HCT116 (cell line): Measurements from ENCODE around the gene ZNF524. TPM values are rescaled to one million over a fixed set of nuclear protein-coding genes. Genes with fewer than 3 reads are reported as not detected.

Experiments
- ATAC-seq: fragments of 200-7000 bp; cut with Tn5 transposase; 2 replicates; pipeline ENCODE4 v1.9.1; 2020; ENCODE audit warnings: mild to moderate bottlenecking, moderate library complexity
- BruUV-seq: library from RNA; stranded (reverse); fragments of 400-500 nt; replicated peaks from 2 replicates; lab custom pipeline; 2021; lab: Mats Ljungman, UMichigan
- CTCF ChIA-PET: fragments of 300-600 bp; sonication (Branson Sonifier 250); formaldehyde crosslinking; loops from one replicate; lab custom pipeline; 2021; ENCODE audit warnings: antibody characterized with exemption; lab: Charles Lee
- POLR2A ChIA-PET: fragments of 300-600, 350-600 bp; sonication (Branson Sonifier 250); formaldehyde crosslinking; loops from one replicate; lab custom pipeline; 2021; ENCODE audit warnings: antibody characterized with exemption; lab: Charles Lee
- RAD21 ChIA-PET, 2 experiments: fragments of 300-600 bp; sonication (Branson Sonifier 250); formaldehyde crosslinking; loops; one replicate each; lab custom pipeline; 2023; ENCODE audit warnings: low total read pairs in 2 of 2; ENCODE audit not compliant: uncharacterized antibody in 2 of 2, unreplicated experiment in 2 of 2, low non-redundant PET in 1 of 2; lab: Charles Lee
- DNase-seq: peaks from one replicate; pipeline ENCODE4 v3.0.0-alpha.2; 2010; ENCODE audit warnings: low read depth, low spot score
- H2AFZ ChIP-seq: fragments of 200-600 bp; shearing (Covaris generic), sonication (generic); 2 replicates; pipeline ENCODE4 v1.6.1; 2017; ENCODE audit warnings: low read depth, mixed run types, mixed read lengths, antibody characterized with exemption, low read length; ENCODE audit not compliant: poor library complexity, severe bottlenecking
- H3K27ac ChIP-seq: 2 replicates; pipeline ENCODE4 v1.5.1; 2012; ENCODE audit warnings: low read depth, low read length
- H3K27me3 ChIP-seq: fragments of 200-600 bp; sonication (generic); 2 replicates; pipeline ENCODE4 v1.6.1; 2016; ENCODE audit warnings: mixed run types, low read length, mixed read lengths; ENCODE audit not compliant: insufficient read depth
- H3K36me3 ChIP-seq, 2 experiments: fragments of 200-500 bp in 1 of 2; fragments of 200-600 bp in 1 of 2; sonication (Bioruptor generic) in 1 of 2; sonication (generic) in 1 of 2; 2 replicates each; pipeline versions ENCODE4 v1.5.1 to v1.6.1; 2014 to 2016; ENCODE audit warnings: low read length in 2 of 2, inconsistent platforms in 1 of 2, mixed read lengths in 1 of 2, mixed run types in 1 of 2; ENCODE audit not compliant: insufficient read depth in 2 of 2, control insufficient read depth in 1 of 2
- H3K4me1 ChIP-seq, 2 experiments: fragments of 200-600 bp in 1 of 2; sonication (generic) in 1 of 2; 2 replicates each; pipeline versions ENCODE4 v1.5.1 to v1.6.1; 2012 to 2017; ENCODE audit warnings: low read length in 2 of 2, inconsistent platforms in 1 of 2, mild to moderate bottlenecking in 1 of 2, mixed read lengths in 1 of 2, mixed run types in 1 of 2, moderate library complexity in 1 of 2; ENCODE audit not compliant: insufficient read depth in 2 of 2, control insufficient read depth in 1 of 2
- H3K4me2 ChIP-seq: fragments of 200-600 bp; sonication (generic); 2 replicates; pipeline ENCODE4 v1.6.1; 2017; ENCODE audit warnings: mixed run types, low read length, mixed read lengths
- H3K4me3 ChIP-seq, 2 experiments: fragments of 200-600 bp in 1 of 2; sonication (generic) in 1 of 2; replicated peaks in 1 of 2; 2 replicates each; pipeline ENCODE4 v1.5.1; 2011 to 2016; ENCODE audit warnings: low read length in 2 of 2, control low read depth in 1 of 2, low read depth in 1 of 2, mild to moderate bottlenecking in 1 of 2, mixed read lengths in 1 of 2, mixed run types in 1 of 2
- H3K79me2 ChIP-seq: fragments of 200-600 bp; sonication (generic); 2 replicates; pipeline ENCODE4 v1.6.1; 2017; ENCODE audit warnings: mild to moderate bottlenecking, mixed run types, low read length, moderate library complexity, mixed read lengths; ENCODE audit not compliant: insufficient read depth
- H3K9ac ChIP-seq: fragments of 200-600 bp; sonication (generic); 2 replicates; pipeline ENCODE4 v1.6.1; 2016; ENCODE audit warnings: low read length, mixed read lengths
- H3K9me2 ChIP-seq: fragments of 200-600 bp; sonication (generic), shearing (Covaris generic); 2 replicates; pipeline ENCODE4 v1.6.1; 2017; ENCODE audit warnings: mixed run types, mild to moderate bottlenecking, moderate library complexity; ENCODE audit not compliant: insufficient read depth
- H3K9me3 ChIP-seq, 2 experiments: fragments of 200-500 bp in 1 of 2; fragments of 200-600 bp in 1 of 2; sonication (Bioruptor generic) in 1 of 2; sonication (generic) in 1 of 2; 2 replicates each; pipeline ENCODE4 v1.6.1; 2014 to 2017; ENCODE audit warnings: low read length in 2 of 2, mixed read lengths in 2 of 2, inconsistent platforms in 1 of 2, low read depth in 1 of 2, mild to moderate bottlenecking in 1 of 2, mixed run types in 1 of 2, moderate library complexity in 1 of 2; ENCODE audit not compliant: control insufficient read depth in 1 of 2, insufficient read depth in 1 of 2
- H4K20me1 ChIP-seq: fragments of 200-600 bp; sonication (generic), shearing (Covaris generic); 2 replicates; pipeline ENCODE4 v1.6.1; 2017; ENCODE audit warnings: mixed run types, mild to moderate bottlenecking, moderate library complexity; ENCODE audit not compliant: insufficient read depth
- CBX3 ChIP-seq: IDR thresholded peaks from 2 replicates; pipeline ENCODE4 v1.6.1; 2012; ENCODE audit warnings: low read depth
- CEBPB ChIP-seq: IDR thresholded peaks from 2 replicates; pipeline ENCODE4 v1.6.1; 2012; ENCODE audit warnings: low read depth
- EGR1 ChIP-seq: IDR thresholded peaks from 2 replicates; pipeline ENCODE4 v1.6.1; 2012; ENCODE audit warnings: low read depth
- JUND ChIP-seq: IDR thresholded peaks from 2 replicates; pipeline ENCODE4 v1.6.1; 2012
- POLR2A ChIP-seq: IDR thresholded peaks from 2 replicates; pipeline ENCODE4 v1.7.0; 2011; ENCODE audit warnings: borderline replicate concordance; ENCODE audit not compliant: insufficient read depth, insufficient read length; ENCODE audit errors: extremely low read depth
- RAD21 ChIP-seq: IDR thresholded peaks from 2 replicates; pipeline ENCODE4 v1.6.1; 2012; ENCODE audit warnings: low read depth, mild to moderate bottlenecking
- SIN3A ChIP-seq: IDR thresholded peaks from 2 replicates; pipeline ENCODE4 v1.6.1; 2012; ENCODE audit warnings: low read depth
- SP1 ChIP-seq: IDR thresholded peaks from 2 replicates; pipeline ENCODE4 v1.6.1; 2012; ENCODE audit warnings: low read depth
- ZFX ChIP-seq: fragments of 450-650 bp; IDR thresholded peaks from 2 replicates; pipeline ENCODE4 v1.6.1; 2017
- intact Hi-C: fragments of 100-400 bp; cut with micrococcal nuclease; formaldehyde crosslinking; loops from 2 replicates; pipeline ENCODE4 v1.10.0; 2022
- total RNA-seq: library from RNA; stranded (reverse); gene quantifications from one replicate; pipeline ENCODE4 v1.2.1, GENCODE V29; 2021; ENCODE audit not compliant: unreplicated experiment
- TF ChIP-seq, protein P1 (sequence below), 3 experiments: fragments of 200-600 bp in 1 of 3; sonication (generic) in 1 of 3; IDR thresholded peaks in 2 of 3; conservative IDR thresholded peaks in 1 of 3; 2 replicates each; pipeline ENCODE4 v1.5.1; 2012 to 2017; ENCODE audit warnings: low read depth in 2 of 3, low read length in 2 of 3, antibody characterized with exemption in 1 of 3, borderline replicate concordance in 1 of 3, control low read depth in 1 of 3, mild to moderate bottlenecking in 1 of 3, mixed read lengths in 1 of 3, mixed run types in 1 of 3, moderate library complexity in 1 of 3; ENCODE audit not compliant: insufficient read depth in 1 of 3
- TF ChIP-seq, protein P2 (sequence below): IDR thresholded peaks from 2 replicates; pipeline ENCODE4 v1.6.1; 2012; ENCODE audit warnings: low read depth
- TF ChIP-seq, protein P3 (sequence below): IDR thresholded peaks from 2 replicates; pipeline ENCODE4 v1.6.1; 2012

ZNF524 gene
- total RNA-seq, 1 experiment from 2014 or later, result 17.2 TPM

DNA sequence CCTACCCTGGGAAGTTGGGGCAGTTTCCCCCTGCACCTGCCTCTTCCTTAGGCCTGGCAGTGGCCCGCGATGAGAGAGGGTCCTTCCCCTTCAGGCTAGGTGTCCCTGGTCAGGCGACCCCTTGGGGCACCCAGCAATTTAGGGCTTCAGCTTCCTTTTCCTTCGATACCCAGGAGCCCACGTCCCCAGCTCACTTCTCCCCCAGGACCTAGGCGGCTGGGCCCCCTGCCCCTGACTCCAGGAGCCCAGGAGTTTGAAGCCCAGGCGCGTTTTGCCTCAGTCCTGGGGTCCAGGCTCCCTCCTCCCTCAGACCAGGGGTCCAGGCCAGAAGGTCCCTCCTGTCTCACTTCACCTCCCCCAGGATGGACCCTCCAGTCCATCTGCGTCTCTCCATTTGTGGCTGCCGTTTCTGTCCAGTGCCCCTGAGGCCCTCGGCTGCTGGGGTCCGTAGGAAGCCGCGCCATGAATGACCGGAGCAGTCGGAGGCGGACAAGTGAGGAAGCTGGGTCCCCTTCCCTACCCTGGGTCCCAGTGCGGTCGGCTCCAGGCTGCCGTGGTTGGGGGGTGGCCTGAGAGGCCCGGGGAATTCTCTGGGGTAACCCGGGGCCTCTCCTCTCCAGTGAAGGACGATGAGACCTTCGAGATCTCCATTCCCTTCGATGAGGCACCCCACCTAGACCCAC is 48.6 kb downstream of the ZNF524 start:
- Histone ChIP-seq H3K9me2 (no peaks in the 10 kb centered on the region), H4K20me1 (no peaks in the 10 kb centered on the region), H3K27me3 (no peaks in the 10 kb centered on the region), H3K4me2 (no peak overlapping the region), H3K4me3 (no peak overlapping the region), H3K4me1 (peaks cover 11 to 22% of the 10 kb centered on the region in 2 experiments; a peak in 3 of 4 replicates), H3K79me2 (peaks cover 20% of the 10 kb centered on the region), H3K9me3 (no peaks in the 10 kb centered on the region), H2AFZ (no peak overlapping the region), H3K27ac (no peak overlapping the region), H3K9ac (no peak overlapping the region), H3K36me3 (peaks cover 10 to 12% of the 10 kb centered on the region in 2 experiments; a peak in 3 of 4 replicates)
- ATAC-seq (no peak), DNase-seq (no peak)
- TF ChIP-seq, protein P1, sequence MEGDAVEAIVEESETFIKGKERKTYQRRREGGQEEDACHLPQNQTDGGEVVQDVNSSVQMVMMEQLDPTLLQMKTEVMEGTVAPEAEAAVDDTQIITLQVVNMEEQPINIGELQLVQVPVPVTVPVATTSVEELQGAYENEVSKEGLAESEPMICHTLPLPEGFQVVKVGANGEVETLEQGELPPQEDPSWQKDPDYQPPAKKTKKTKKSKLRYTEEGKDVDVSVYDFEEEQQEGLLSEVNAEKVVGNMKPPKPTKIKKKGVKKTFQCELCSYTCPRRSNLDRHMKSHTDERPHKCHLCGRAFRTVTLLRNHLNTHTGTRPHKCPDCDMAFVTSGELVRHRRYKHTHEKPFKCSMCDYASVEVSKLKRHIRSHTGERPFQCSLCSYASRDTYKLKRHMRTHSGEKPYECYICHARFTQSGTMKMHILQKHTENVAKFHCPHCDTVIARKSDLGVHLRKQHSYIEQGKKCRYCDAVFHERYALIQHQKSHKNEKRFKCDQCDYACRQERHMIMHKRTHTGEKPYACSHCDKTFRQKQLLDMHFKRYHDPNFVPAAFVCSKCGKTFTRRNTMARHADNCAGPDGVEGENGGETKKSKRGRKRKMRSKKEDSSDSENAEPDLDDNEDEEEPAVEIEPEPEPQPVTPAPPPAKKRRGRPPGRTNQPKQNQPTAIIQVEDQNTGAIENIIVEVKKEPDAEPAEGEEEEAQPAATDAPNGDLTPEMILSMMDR (IDR thresholded peaks at IDR 0.05 in 2 of 3, conservative IDR thresholded peaks at IDR 0.05 in 1 of 3; ENCODE audit: borderline replicate concordance in 1 of 3, insufficient read depth in 1 of 3, low read depth in 2 of 3, low read length in 2 of 3), result no peak
- no peak for TF ChIP-seq CEBPB
- TF ChIP-seq, protein P2, sequence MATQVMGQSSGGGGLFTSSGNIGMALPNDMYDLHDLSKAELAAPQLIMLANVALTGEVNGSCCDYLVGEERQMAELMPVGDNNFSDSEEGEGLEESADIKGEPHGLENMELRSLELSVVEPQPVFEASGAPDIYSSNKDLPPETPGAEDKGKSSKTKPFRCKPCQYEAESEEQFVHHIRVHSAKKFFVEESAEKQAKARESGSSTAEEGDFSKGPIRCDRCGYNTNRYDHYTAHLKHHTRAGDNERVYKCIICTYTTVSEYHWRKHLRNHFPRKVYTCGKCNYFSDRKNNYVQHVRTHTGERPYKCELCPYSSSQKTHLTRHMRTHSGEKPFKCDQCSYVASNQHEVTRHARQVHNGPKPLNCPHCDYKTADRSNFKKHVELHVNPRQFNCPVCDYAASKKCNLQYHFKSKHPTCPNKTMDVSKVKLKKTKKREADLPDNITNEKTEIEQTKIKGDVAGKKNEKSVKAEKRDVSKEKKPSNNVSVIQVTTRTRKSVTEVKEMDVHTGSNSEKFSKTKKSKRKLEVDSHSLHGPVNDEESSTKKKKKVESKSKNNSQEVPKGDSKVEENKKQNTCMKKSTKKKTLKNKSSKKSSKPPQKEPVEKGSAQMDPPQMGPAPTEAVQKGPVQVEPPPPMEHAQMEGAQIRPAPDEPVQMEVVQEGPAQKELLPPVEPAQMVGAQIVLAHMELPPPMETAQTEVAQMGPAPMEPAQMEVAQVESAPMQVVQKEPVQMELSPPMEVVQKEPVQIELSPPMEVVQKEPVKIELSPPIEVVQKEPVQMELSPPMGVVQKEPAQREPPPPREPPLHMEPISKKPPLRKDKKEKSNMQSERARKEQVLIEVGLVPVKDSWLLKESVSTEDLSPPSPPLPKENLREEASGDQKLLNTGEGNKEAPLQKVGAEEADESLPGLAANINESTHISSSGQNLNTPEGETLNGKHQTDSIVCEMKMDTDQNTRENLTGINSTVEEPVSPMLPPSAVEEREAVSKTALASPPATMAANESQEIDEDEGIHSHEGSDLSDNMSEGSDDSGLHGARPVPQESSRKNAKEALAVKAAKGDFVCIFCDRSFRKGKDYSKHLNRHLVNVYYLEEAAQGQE, result no peak
- no peak for TF ChIP-seq ZFX
- no peak for TF ChIP-seq EGR1
- TF ChIP-seq CBX3, result no peak
- no peak for TF ChIP-seq SP1
- TF ChIP-seq JUND, result no peak
- no peak for TF ChIP-seq SIN3A
- TF ChIP-seq, protein P3, sequence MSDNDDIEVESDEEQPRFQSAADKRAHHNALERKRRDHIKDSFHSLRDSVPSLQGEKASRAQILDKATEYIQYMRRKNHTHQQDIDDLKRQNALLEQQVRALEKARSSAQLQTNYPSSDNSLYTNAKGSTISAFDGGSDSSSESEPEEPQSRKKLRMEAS, result no peak
- TF ChIP-seq POLR2A, result no peak
- no peak for TF ChIP-seq RAD21
- intact Hi-C loops, result no loop called here
- ChIA-PET CTCF (no interaction called here), POLR2A (no interaction called here), RAD21 (no interaction called here)
- no TSS peak for BruUV-seq
